ELF-1 (cell line): Measurements from ENCODE around the gene C14orf132.
A peak's percentile ranks its signal among the peaks of the same experiment; 100 is the strongest.
"Not testable (repeated sequence)": the region's sequence is repeated elsewhere in the genome, so short reads cannot be mapped to it uniquely, and the experiment has no call there.

Experiments
- DNase-seq: peaks from one replicate; pipeline ENCODE4 v3.0.0-alpha.2; 2016; ENCODE audit warnings: low read depth, low spot score

Gene C14orf132

GRCh38 chr14:96038920-96039632 lies at the start of gene C14orf132:
C14orf132 (plus strand) TSS chr14:96039362; CDS start chr14:96039501, 139 bp downstream.
- peak; percentile 29 for DNase-seq

- peak; percentile 79 for DNase-seq
Measured at GRCh38 chr14:95993768-95994592, 45.2 kb upstream of the C14orf132 start.

GRCh38 chr14:95994593-95994928 lies 44.6 kb upstream of the C14orf132 start:
- no peak for DNase-seq

- DNase-seq: no peak
Measured at GRCh38 chr14:95998656-95999055, 40.5 kb upstream of the C14orf132 start.

GRCh38 chr14:96001866-96002497 lies 37.2 kb upstream of the C14orf132 start:
- peak; percentile 39 for DNase-seq

- peak; percentile 10 for DNase-seq
Measured at GRCh38 chr14:96002498-96002884, 36.7 kb upstream of the C14orf132 start.

GRCh38 chr14:96011131-96011530 lies 28.0 kb upstream of the C14orf132 start:
- DNase-seq: no peak

- no peak for DNase-seq
Measured at GRCh38 chr14:96011607-96012006, 27.6 kb upstream of the C14orf132 start.

GRCh38 chr14:96012757-96013156 lies 26.4 kb upstream of the C14orf132 start:
- not testable (repeated sequence) for DNase-seq

- DNase-seq: no peak
Measured at GRCh38 chr14:96014176-96014575, 25.0 kb upstream of the C14orf132 start.

GRCh38 chr14:96016501-96017160 lies 22.5 kb upstream of the C14orf132 start:
- peak; percentile 87 for DNase-seq

- DNase-seq: no peak
Measured at GRCh38 chr14:96017882-96018281, 21.3 kb upstream of the C14orf132 start.

GRCh38 chr14:96027431-96028355 lies 11.5 kb upstream of the C14orf132 start:
- DNase-seq: peak; percentile 22

- DNase-seq: no peak
Measured at GRCh38 chr14:96029089-96029645, 10.0 kb upstream of the C14orf132 start.

GRCh38 chr14:96030108-96030760 lies 8.9 kb upstream of the C14orf132 start:
- no peak for DNase-seq

GRCh38 chr14:96031691-96032090 lies 7.5 kb upstream of the C14orf132 start:
- DNase-seq: no peak

GRCh38 chr14:96035456-96035855 lies 3.7 kb upstream of the C14orf132 start:
- no peak for DNase-seq

GRCh38 chr14:96037891-96038557 lies 1.1 kb upstream of the C14orf132 start:
- DNase-seq: no peak

GRCh38 chr14:96038558-96038919 lies 623 bp upstream of the C14orf132 start:
- DNase-seq: peak; percentile 26
